Thoracic aorta (tissue), 2 donors: ENCODE data around the gene OSBPL10. TPM values are rescaled to one million over a fixed set of nuclear protein-coding genes. Genes with fewer than 3 reads are reported as not detected.

ENCODE experiments used
- ATAC-seq: fragments of 150-250 bp; one replicate; pipeline ENCODE4 v1.8.0; 2017; ENCODE audit warnings: low read depth; ENCODE audit not compliant: insufficient number of reproducible peaks, low FRiP score
- DNase-seq: peaks from one replicate; pipeline ENCODE4 v3.0.0-alpha.2; 2020; ENCODE audit warnings: low spot score
- H3K27ac ChIP-seq, 2 donors: fragments of 200-600 bp; sonication (generic); 1 replicate in 1 of 2; 2 replicates in 1 of 2; pipeline ENCODE4 v1.5.1; 2016; ENCODE audit warnings: mild to moderate bottlenecking in 2 of 2, moderate library complexity in 2 of 2
- H3K27me3 ChIP-seq: fragments of 200-600 bp; sonication (generic); replicated peaks from 2 replicates; pipeline ENCODE4 v1.6.0; 2016; ENCODE audit warnings: mild to moderate bottlenecking; ENCODE audit not compliant: insufficient read depth
- H3K36me3 ChIP-seq: fragments of 200-600 bp; sonication (generic); one replicate; pipeline ENCODE4 v1.5.1; 2016
- H3K4me1 ChIP-seq, 2 donors: fragments of 200-600 bp; sonication (generic); 1 replicate in 1 of 2; 2 replicates in 1 of 2; pipeline versions ENCODE4 v1.5.1 to v1.6.0; 2016; ENCODE audit warnings: low read depth in 2 of 2, mild to moderate bottlenecking in 1 of 2; ENCODE audit not compliant: control insufficient read depth in 1 of 2
- H3K4me3 ChIP-seq: fragments of 200-600 bp; sonication (generic); 2 replicates; pipeline ENCODE4 v1.5.1; 2016; ENCODE audit warnings: mild to moderate bottlenecking
- H3K9me3 ChIP-seq: fragments of 200-600 bp; sonication (generic); 2 replicates; pipeline ENCODE4 v1.5.1; 2016
- CTCF ChIP-seq: fragments of 200-600 bp; sonication (generic); IDR thresholded peaks from one replicate; pipeline ENCODE4 v1.5.1; 2019; ENCODE audit warnings: antibody characterized with exemption
- total RNA-seq, 2 donors: library from RNA; depleted of rRNA; stranded (reverse); fragments of >200 nt; gene quantifications; one replicate each; pipeline versions ENCODE4 v1.1.0 to v1.2.3, GENCODE V29; 2016

Gene OSBPL10
- total RNA-seq, 2 donors from 2014 or later, result 108 to 153 TPM

GRCh38 chr3:31732548-31732947 lies 248.5 kb downstream of the OSBPL10 start:
- Histone ChIP-seq H3K9me3 (no peaks in the 10 kb centered on the region), H3K36me3 (no peaks in the 10 kb centered on the region), H3K27ac (no peak overlapping the region), H3K4me3 (no peak overlapping the region), H3K4me1 (peaks cover 8 to 14% of the 10 kb centered on the region in 2 donors), H3K27me3 (no peaks in the 10 kb centered on the region)
- ATAC-seq (no peak), DNase-seq (no peak)
- no peak for TF ChIP-seq CTCF

DNA sequence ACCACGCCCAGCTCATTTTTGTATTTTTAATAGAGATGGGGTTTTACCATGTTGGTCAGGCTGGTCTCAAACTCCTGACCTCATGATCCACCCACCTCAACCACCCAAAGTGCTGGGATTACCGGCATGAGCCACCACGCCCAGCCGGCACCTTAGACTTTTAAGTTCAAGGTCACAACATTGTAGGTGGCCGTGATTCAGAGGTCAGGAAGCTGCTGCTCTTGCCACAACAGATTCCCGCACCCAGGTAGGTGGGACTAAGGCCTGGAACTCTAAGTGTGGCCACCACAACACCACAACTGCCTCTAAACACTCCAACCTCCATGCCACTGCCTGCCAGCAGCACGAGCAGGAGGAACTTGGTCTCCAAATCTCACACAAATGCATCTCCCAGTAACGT lies 251.5 kb downstream of the OSBPL10 start:
- Histone ChIP-seq H3K27me3 (no peaks in the 10 kb centered on the region), H3K9me3 (no peaks in the 10 kb centered on the region), H3K4me1 (peaks cover 8 to 14% of the 10 kb centered on the region in 2 donors), H3K27ac (no peak overlapping the region), H3K36me3 (no peaks in the 10 kb centered on the region), H3K4me3 (no peak overlapping the region)
- ATAC-seq, result no peak
- TF ChIP-seq CTCF, result no peak
- DNase-seq, result no peak

DNA sequence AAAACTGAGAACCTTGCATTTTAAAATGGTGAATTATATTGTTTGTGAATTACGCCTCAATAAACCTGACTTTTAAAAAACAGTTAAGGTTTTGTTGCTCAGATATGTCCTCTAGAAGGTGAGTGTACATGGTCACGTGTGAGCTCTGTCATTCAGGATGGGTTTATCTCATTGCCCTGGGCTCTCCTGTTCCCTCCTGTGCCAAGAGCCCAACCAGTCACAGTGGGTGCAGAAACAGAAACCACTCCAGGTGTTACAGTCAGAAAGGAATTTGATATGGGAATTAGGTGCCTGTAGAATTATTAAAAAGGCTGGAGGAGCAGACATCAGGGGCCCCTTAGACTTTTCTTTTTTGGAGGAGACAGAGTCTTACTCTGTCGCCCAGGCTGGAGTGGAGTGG lies 252.0 kb downstream of the OSBPL10 start:
- DNase-seq, result no peak
- TF ChIP-seq CTCF, result no peak
- H3K27me3 ChIP-seq, result no peaks in the 10 kb centered on the region
- no peak overlapping the region for H3K4me3 ChIP-seq
- peaks cover 6 to 12% of the 10 kb centered on the region in 2 donors for H3K4me1 ChIP-seq
- no peak overlapping the region for H3K27ac ChIP-seq
- H3K36me3 ChIP-seq, result no peaks in the 10 kb centered on the region
- no peaks in the 10 kb centered on the region for H3K9me3 ChIP-seq
- no peak for ATAC-seq

GRCh38 chr3:31728403-31728802 lies 252.7 kb downstream of the OSBPL10 start:
- TF ChIP-seq CTCF, result no peak
- Histone ChIP-seq H3K27ac (no peak overlapping the region), H3K36me3 (no peaks in the 10 kb centered on the region), H3K4me3 (no peak overlapping the region), H3K4me1 (peaks cover 2 to 10% of the 10 kb centered on the region in 2 donors), H3K9me3 (no peaks in the 10 kb centered on the region), H3K27me3 (no peaks in the 10 kb centered on the region)
- DNase-seq, result no peak
- no peak for ATAC-seq

DNA sequence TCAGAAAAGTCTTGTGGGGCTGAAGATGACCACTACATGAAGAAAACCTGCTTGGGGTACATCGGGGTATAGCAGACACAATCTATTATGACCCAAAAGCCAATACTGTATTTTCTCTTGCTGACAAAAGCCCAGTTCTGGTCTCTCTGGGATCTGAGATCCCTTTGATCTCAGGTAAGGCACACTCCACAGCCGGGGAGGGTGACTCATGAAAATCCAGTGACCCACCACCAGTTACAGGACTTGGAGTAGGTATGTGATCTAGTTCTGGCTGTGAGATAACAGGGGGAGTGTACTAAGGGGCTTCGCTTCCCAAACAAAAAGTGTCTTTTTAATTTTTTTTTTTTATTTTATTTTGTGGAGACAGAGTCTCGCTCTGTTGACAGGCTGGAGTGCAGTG lies 255.1 kb downstream of the OSBPL10 start:
- ATAC-seq (no peak), DNase-seq (no peak)
- Histone ChIP-seq H3K9me3 (no peaks in the 10 kb centered on the region), H3K27ac (no peak overlapping the region), H3K4me1 (peaks cover 0 to 5% of the 10 kb centered on the region in 2 donors), H3K27me3 (no peaks in the 10 kb centered on the region), H3K4me3 (no peak overlapping the region), H3K36me3 (no peaks in the 10 kb centered on the region)
- TF ChIP-seq CTCF, result no peak
